GM18858 (cell line): ENCODE data around the gene PPP1R13B.

Experiments used
- ATAC-seq: cut with Tn5 transposase; IDR thresholded peaks from one replicate; pipeline ENCODE4 v1.9.1; 2021; ENCODE audit not compliant: unreplicated experiment

The PPP1R13B gene

GRCh38 chr14:103702497-103703432 lies 144.6 kb downstream of the PPP1R13B start:
- no peak for ATAC-seq

- ATAC-seq, result no peak
Measured at GRCh38 chr14:103702095-103702494, 145.3 kb downstream of the PPP1R13B start.

- ATAC-seq, result no peak
Measured at GRCh38 chr14:103700753-103701490, 146.5 kb downstream of the PPP1R13B start.

- ATAC-seq, result no peak
Measured at GRCh38 chr14:103699901-103700752, 147.2 kb downstream of the PPP1R13B start.

GRCh38 chr14:103699261-103699661 lies 148.1 kb downstream of the PPP1R13B start:
- no peak for ATAC-seq

- no peak for ATAC-seq
Measured at GRCh38 chr14:103698380-103699260, 148.8 kb downstream of the PPP1R13B start.

GRCh38 chr14:103697603-103698379 lies 149.6 kb downstream of the PPP1R13B start:
- no peak for ATAC-seq

GRCh38 chr14:103697206-103697602 lies 150.2 kb downstream of the PPP1R13B start:
- no peak for ATAC-seq

GRCh38 chr14:103696466-103697071 lies 150.8 kb downstream of the PPP1R13B start:
- ATAC-seq, result no peak

GRCh38 chr14:103696070-103696402 lies 151.3 kb downstream of the PPP1R13B start:
- no peak for ATAC-seq

- ATAC-seq, result no peak
Measured at GRCh38 chr14:103695296-103696069, 151.9 kb downstream of the PPP1R13B start.

- ATAC-seq, result no peak
Measured at GRCh38 chr14:103694572-103695026, 152.8 kb downstream of the PPP1R13B start.

- ATAC-seq, result no peak
Measured at GRCh38 chr14:103693515-103693914, 153.9 kb downstream of the PPP1R13B start.

- ATAC-seq, result no peak
Measured at GRCh38 chr14:103692871-103693270, 154.5 kb downstream of the PPP1R13B start.

GRCh38 chr14:103692159-103692558 lies 155.2 kb downstream of the PPP1R13B start:
- no peak for ATAC-seq

GRCh38 chr14:103691655-103692054 lies 155.7 kb downstream of the PPP1R13B start:
- ATAC-seq, result peak; percentile 60

GRCh38 chr14:103690332-103690731 lies 157.0 kb downstream of the PPP1R13B start:
- ATAC-seq, result no peak
